GM23338 (cell line): ENCODE results near the gene PCYT1A. TPM values are rescaled to one million over a fixed set of nuclear protein-coding genes. Genes with fewer than 3 reads are reported as not detected.
"Not testable (repeated sequence)": the region's sequence is repeated elsewhere in the genome, so short reads cannot be mapped to it uniquely, and the experiment has no call there.

Experiments used
- ATAC-seq: fragments of 200-7000 bp; cut with Tn5 transposase; 3 replicates; pipeline ENCODE4 v1.9.1; 2020
- DNase-seq: peaks from one replicate; pipeline ENCODE4 v3.0.0-alpha.2; 2015; ENCODE audit warnings: low spot score
- H2AFZ ChIP-seq: fragments of 200-600 bp; sonication (generic); 2 replicates; pipeline ENCODE4 v1.8.0; 2016; ENCODE audit warnings: antibody characterized with exemption, mild to moderate bottlenecking, moderate library complexity
- H3F3A ChIP-seq: fragments of 200-600 bp; sonication (generic); replicated peaks from 2 replicates; pipeline ENCODE4 v1.8.0; 2017; ENCODE audit warnings: antibody characterized with exemption, mixed run types, low read depth
- H3K27ac ChIP-seq: fragments of 200-600 bp; sonication (generic); 2 replicates; pipeline ENCODE4 v1.6.1; 2016; ENCODE audit warnings: low read depth
- H3K27me3 ChIP-seq: fragments of 200-600 bp; sonication (generic); 2 replicates; pipeline ENCODE4 v1.8.0; 2016; ENCODE audit warnings: mild to moderate bottlenecking, mixed run types, moderate library complexity; ENCODE audit not compliant: insufficient read depth
- H3K36me3 ChIP-seq: fragments of 200-600 bp; sonication (generic); 2 replicates; pipeline ENCODE4 v1.8.0; 2016; ENCODE audit warnings: mild to moderate bottlenecking; ENCODE audit not compliant: insufficient read depth
- H3K4me1 ChIP-seq: fragments of 200-600 bp; sonication (generic); 2 replicates; pipeline ENCODE4 v1.8.0; 2016; ENCODE audit warnings: mild to moderate bottlenecking, moderate library complexity; ENCODE audit not compliant: insufficient read depth
- H3K4me2 ChIP-seq: fragments of 200-600 bp; sonication (generic); 2 replicates; pipeline ENCODE4 v1.7.1; 2017; ENCODE audit warnings: mixed run types
- H3K4me3 ChIP-seq: fragments of 200-600 bp; sonication (generic); 2 replicates; pipeline ENCODE4 v1.6.1; 2016; ENCODE audit warnings: mixed run types
- H3K79me2 ChIP-seq: fragments of 200-600 bp; sonication (generic); replicated peaks from 2 replicates; pipeline ENCODE4 v1.8.0; 2017; ENCODE audit warnings: mild to moderate bottlenecking; ENCODE audit not compliant: insufficient read depth
- H3K9me2 ChIP-seq: fragments of 200-600 bp; sonication (generic); 2 replicates; pipeline ENCODE4 v1.8.0; 2017; ENCODE audit not compliant: insufficient read depth
- H4K20me1 ChIP-seq: fragments of 200-600 bp; sonication (generic); replicated peaks from 2 replicates; pipeline ENCODE4 v1.8.0; 2017; ENCODE audit warnings: mild to moderate bottlenecking; ENCODE audit not compliant: insufficient read depth
- H3K27ac Mint-ChIP-seq: 2 replicates; pipeline ENCODE4 v1.8.0; 2020; ENCODE audit warnings: inconsistent platforms, mild to moderate bottlenecking, moderate library complexity, mixed read lengths
- H3K27me3 Mint-ChIP-seq: 3 replicates; pipeline ENCODE4 v1.8.0; 2022; ENCODE audit warnings: low read depth, mild to moderate bottlenecking, moderate library complexity, mixed read lengths, inconsistent platforms; ENCODE audit not compliant: insufficient read depth, poor library complexity
- H3K36me3 Mint-ChIP-seq: 3 replicates; pipeline ENCODE4 v1.8.0; 2021; ENCODE audit warnings: low read depth, mild to moderate bottlenecking, inconsistent platforms, moderate library complexity, mixed read lengths
- H3K4me1 Mint-ChIP-seq: 3 replicates; pipeline ENCODE4 v1.8.0; 2020; ENCODE audit warnings: mild to moderate bottlenecking, inconsistent platforms, mixed read lengths
- H3K4me3 Mint-ChIP-seq: 3 replicates; pipeline ENCODE4 v1.8.0; 2021; ENCODE audit warnings: moderate library complexity, mild to moderate bottlenecking, inconsistent platforms, mixed read lengths
- H3K9me3 Mint-ChIP-seq: 3 replicates; pipeline ENCODE4 v1.8.0; 2020; ENCODE audit warnings: moderate library complexity, mild to moderate bottlenecking, inconsistent platforms, mixed read lengths
- CREB1 ChIP-seq: fragments of 250-450 bp; sonication (Bioruptor Pico); IDR thresholded peaks from 2 replicates; pipeline ENCODE4 v1.5.0; 2020; ENCODE audit warnings: low read depth, mild to moderate bottlenecking, moderate library complexity
- POLR2AphosphoS5 ChIP-seq: IDR thresholded peaks from 2 replicates; pipeline ENCODE4 v1.6.1; 2016; ENCODE audit warnings: antibody characterized with exemption, low read depth
- STAT1 ChIP-seq: IDR thresholded peaks from one replicate; pipeline ENCODE4 v1.6.1; 2016; ENCODE audit warnings: antibody characterized with exemption; ENCODE audit not compliant: unreplicated experiment
- ZNF331 ChIP-seq: fragments of 250-450 bp; sonication (Bioruptor Pico); IDR thresholded peaks from 2 replicates; pipeline ENCODE4 v1.5.0; 2020; ENCODE audit warnings: low read depth, mild to moderate bottlenecking, moderate library complexity
- polyA plus RNA-seq: library from polyadenylated mRNA; unstranded; fragments of >200 nt; fragmentation: Nextera tagmentation; extraction: Ambion mirVana; gene quantifications from 2 replicates; pipeline ENCODE4 v1.2.1, GENCODE V29; 2016
- total RNA-seq: library from RNA; depleted of rRNA; stranded (reverse); fragments of >200 nt; shearing (Covaris generic); gene quantifications from 2 replicates; pipeline ENCODE4 v1.2.3, GENCODE V29; 2014

The PCYT1A gene
- total and polyA plus RNA-seq, 2 experiments from 2014 or later, result 11.6 to 35.8 TPM

DNA sequence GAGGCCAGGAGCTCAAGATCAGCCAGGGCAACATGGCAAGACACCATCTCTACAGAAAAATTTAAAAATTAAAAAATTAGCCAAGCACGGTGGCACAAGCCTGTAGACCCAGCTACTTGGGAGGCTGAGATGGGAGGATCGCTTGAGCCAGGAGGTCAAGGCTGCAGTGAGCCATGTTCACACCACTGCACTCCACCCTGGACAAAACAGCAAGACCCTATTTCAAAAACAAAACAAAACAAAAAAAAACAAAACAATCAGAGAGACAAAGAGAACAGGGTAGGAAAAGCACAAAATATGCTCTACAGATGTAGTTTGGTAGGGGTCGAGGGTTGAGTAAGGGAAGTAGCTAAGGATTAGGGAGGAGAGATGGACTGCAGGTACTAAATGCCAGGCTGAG is 27.1 kb upstream of the PCYT1A start:
- Mint-ChIP-seq H3K36me3 (peaks cover 11% of the 10 kb centered on the region), H3K9me3 (no peaks in the 10 kb centered on the region), H3K4me3 (no peak overlapping the region), H3K27me3 (peaks cover 11% of the 10 kb centered on the region), H3K4me1 (peaks cover 5% of the 10 kb centered on the region; the same call in 1 of the 3 replicates), H3K27ac (no peak overlapping the region)
- Histone ChIP-seq H3K4me3 (no peak overlapping the region), H3K79me2 (no peaks in the 10 kb centered on the region), H4K20me1 (no peaks in the 10 kb centered on the region; the same call in 1 of the 2 replicates), H3K36me3 (no peaks in the 10 kb centered on the region), H3K27ac (no peak overlapping the region), H3K27me3 (no peaks in the 10 kb centered on the region), H3K4me2 (no peak overlapping the region), H2AFZ (no peak overlapping the region), H3F3A (no peaks in the 10 kb centered on the region), H3K9me2 (no peaks in the 10 kb centered on the region), H3K4me1 (no peaks in the 10 kb centered on the region)
- DNase-seq, result no peak
- ATAC-seq, result no peak
- TF ChIP-seq POLR2AphosphoS5, result no peak
- no peak for TF ChIP-seq STAT1
- no peak for TF ChIP-seq CREB1 (CRISPR knock-in tag)
- TF ChIP-seq ZNF331 (CRISPR knock-in tag), result no peak

DNA sequence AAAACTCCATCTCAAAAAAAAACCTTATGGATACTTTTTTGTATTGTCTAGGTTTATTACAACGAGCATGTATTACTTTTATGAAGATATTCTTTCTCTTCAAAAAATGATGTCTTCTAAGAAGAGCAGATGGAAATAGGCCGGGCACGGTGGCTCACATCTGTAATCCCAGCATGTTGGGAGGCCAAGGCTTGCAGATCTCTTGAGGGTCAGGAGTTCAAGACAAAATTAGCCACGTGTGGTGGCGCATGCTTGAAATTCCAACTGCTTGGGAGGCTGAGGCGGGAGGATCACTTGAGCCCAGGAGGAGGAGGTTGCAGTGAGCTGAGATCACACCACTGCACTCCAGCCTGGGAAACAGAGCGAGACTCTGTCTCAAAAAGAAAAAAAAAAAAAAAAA is 26.6 kb upstream of the PCYT1A start:
- not testable (repeated sequence) for H3K27ac Mint-ChIP-seq, H3K4me3 ChIP-seq, H4K20me1 ChIP-seq, ATAC-seq, H3K36me3 ChIP-seq, H3K4me3 Mint-ChIP-seq, H3K4me1 Mint-ChIP-seq, H3K27me3 Mint-ChIP-seq, H3K4me1 ChIP-seq, H3K9me2 ChIP-seq, H3K27me3 ChIP-seq, H3K9me3 Mint-ChIP-seq, DNase-seq, H3K4me2 ChIP-seq, H3K27ac ChIP-seq, H3F3A ChIP-seq, H3K79me2 ChIP-seq, H2AFZ ChIP-seq
- peaks cover 11% of the 10 kb centered on the region for H3K36me3 Mint-ChIP-seq

DNA sequence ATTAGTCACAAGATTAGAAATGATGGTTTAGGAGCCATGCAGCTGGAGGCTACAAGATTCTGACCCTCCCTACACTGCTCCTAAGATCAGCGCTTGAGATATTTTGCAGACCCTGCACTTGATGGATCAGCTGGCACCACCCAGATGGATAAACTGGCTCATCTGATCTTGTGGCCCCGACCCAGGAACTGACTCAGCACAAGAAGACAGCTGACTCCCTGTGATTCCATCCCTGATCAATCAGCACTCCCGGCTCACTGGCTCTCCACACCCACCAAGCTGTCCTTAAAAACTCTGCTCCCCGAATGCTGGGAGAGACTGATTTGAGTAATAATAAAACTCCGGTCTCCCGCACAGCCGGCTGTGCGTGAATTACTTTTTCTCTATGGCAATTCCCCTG is 15.4 kb upstream of the PCYT1A start:
- H3K36me3 Mint-ChIP-seq, H3K36me3 ChIP-seq: not testable (repeated sequence)

DNA sequence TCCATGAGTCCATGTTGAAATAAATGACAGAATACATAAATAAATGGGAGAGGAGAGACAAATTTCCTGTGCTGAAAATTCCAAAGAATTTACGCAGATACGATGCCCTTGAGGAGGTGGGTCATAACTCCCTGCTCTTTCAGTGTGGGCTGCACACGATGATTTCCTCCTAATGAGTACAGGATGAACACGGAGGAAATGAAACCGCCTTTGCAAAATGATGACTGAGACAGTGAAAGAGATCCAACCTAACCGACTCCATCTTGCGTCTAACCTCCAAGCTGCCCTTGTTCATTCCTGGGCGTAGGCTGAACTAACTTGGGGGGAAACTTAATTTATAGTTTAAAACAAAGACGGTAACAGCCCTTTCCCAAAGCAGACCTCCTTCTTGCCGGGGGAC is 15.0 kb upstream of the PCYT1A start:
- not testable (repeated sequence) for H4K20me1 ChIP-seq, H3K36me3 ChIP-seq, H3K4me1 Mint-ChIP-seq, H2AFZ ChIP-seq, H3K27me3 ChIP-seq, H3K36me3 Mint-ChIP-seq, H3K9me3 Mint-ChIP-seq, H3F3A ChIP-seq, H3K27ac ChIP-seq, H3K4me1 ChIP-seq, H3K27me3 Mint-ChIP-seq, H3K4me3 ChIP-seq, H3K79me2 ChIP-seq, ATAC-seq, H3K9me2 ChIP-seq, DNase-seq, H3K4me2 ChIP-seq, H3K4me3 Mint-ChIP-seq, H3K27ac Mint-ChIP-seq

More for the DNA sequence above, 15.4 kb upstream of the PCYT1A start:
- H3K27me3 Mint-ChIP-seq, H3K27me3 ChIP-seq, H3K27ac ChIP-seq, H4K20me1 ChIP-seq, H3K4me2 ChIP-seq, H3K27ac Mint-ChIP-seq, H3K4me1 ChIP-seq, H3K4me1 Mint-ChIP-seq, H3K9me3 Mint-ChIP-seq, ATAC-seq, DNase-seq, H2AFZ ChIP-seq, H3F3A ChIP-seq, H3K9me2 ChIP-seq, H3K79me2 ChIP-seq, H3K4me3 ChIP-seq, H3K4me3 Mint-ChIP-seq: not testable (repeated sequence)
